ENCODE results near the gene CCDC82.

CCDC82 gene

GRCh38 chr11:96333191-96333719 lies 56.5 kb downstream of the CCDC82 start:
- peaks cover 25% of the 10 kb centered on the region for H3K4me1 ChIP-seq (ENCODE audit: low read length)
- peaks cover 15% of the 10 kb centered on the region for H3K36me3 ChIP-seq (replicated peaks; ENCODE audit: low read depth, low read length)
- H3K4me2 ChIP-seq (ENCODE audit: low read length) = no peak overlapping the region
- H3K9ac ChIP-seq (ENCODE audit: low read length) = no peak overlapping the region
- no peak for TF ChIP-seq EZH2phosphoT487 (IDR thresholded peaks at IDR 0.05; ENCODE audit: low read depth)
- no peak for TF ChIP-seq CTCF (IDR thresholded peaks at IDR 0.05; ENCODE audit: low read depth, low read length)
- peaks cover 63% of the 10 kb centered on the region for H3K79me2 ChIP-seq (ENCODE audit: low read length)
- H2AFZ ChIP-seq (ENCODE audit: low read depth, low read length) = no peak overlapping the region
- no peak overlapping the region for H3K27ac ChIP-seq (ENCODE audit: low read length)
- H4K20me1 ChIP-seq (ENCODE audit: insufficient read depth, low read length) = peaks cover 8% of the 10 kb centered on the region
- no peaks in the 10 kb centered on the region for H3K27me3 ChIP-seq (ENCODE audit: low read depth, low read length)
- H3K4me3 ChIP-seq (ENCODE audit: low read length) = no peak overlapping the region
- no peaks in the 10 kb centered on the region for H3K9me3 ChIP-seq (ENCODE audit: insufficient read depth, low read length)

- H3K4me2 ChIP-seq (ENCODE audit: low read length) = no peak overlapping the region
- no peak overlapping the region for H3K4me3 ChIP-seq (ENCODE audit: low read length)
- TF ChIP-seq CTCF (IDR thresholded peaks at IDR 0.05; ENCODE audit: low read depth, low read length) = no peak
- no peak for TF ChIP-seq EZH2phosphoT487 (IDR thresholded peaks at IDR 0.05; ENCODE audit: low read depth)
- peaks cover 54% of the 10 kb centered on the region for H3K79me2 ChIP-seq (ENCODE audit: low read length)
- peaks cover 16% of the 10 kb centered on the region for H3K4me1 ChIP-seq (ENCODE audit: low read length)
- H3K9me3 ChIP-seq (ENCODE audit: insufficient read depth, low read length) = no peaks in the 10 kb centered on the region
- no peaks in the 10 kb centered on the region for H3K27me3 ChIP-seq (ENCODE audit: low read depth, low read length)
- H2AFZ ChIP-seq (ENCODE audit: low read depth, low read length) = no peak overlapping the region
- H3K9ac ChIP-seq (ENCODE audit: low read length) = no peak overlapping the region
- H4K20me1 ChIP-seq (ENCODE audit: insufficient read depth, low read length) = no peaks in the 10 kb centered on the region
- no peak overlapping the region for H3K27ac ChIP-seq (ENCODE audit: low read length)
- peaks cover 15% of the 10 kb centered on the region for H3K36me3 ChIP-seq (replicated peaks; ENCODE audit: low read depth, low read length)
Measured at GRCh38 chr11:96332126-96332771, 57.5 kb downstream of the CCDC82 start.

- Histone ChIP-seq H3K27ac (ENCODE audit: low read length) (no peak overlapping the region), H2AFZ (ENCODE audit: low read depth, low read length) (no peak overlapping the region), H4K20me1 (ENCODE audit: insufficient read depth, low read length) (no peaks in the 10 kb centered on the region), H3K4me3 (ENCODE audit: low read length) (no peak overlapping the region), H3K9me3 (ENCODE audit: insufficient read depth, low read length) (no peaks in the 10 kb centered on the region), H3K36me3 (replicated peaks; ENCODE audit: low read depth, low read length) (peaks cover 15% of the 10 kb centered on the region), H3K4me1 (ENCODE audit: low read length) (peaks cover 14% of the 10 kb centered on the region), H3K4me2 (ENCODE audit: low read length) (no peak overlapping the region), H3K9ac (ENCODE audit: low read length) (no peak overlapping the region), H3K79me2 (ENCODE audit: low read length) (peaks cover 49% of the 10 kb centered on the region), H3K27me3 (ENCODE audit: low read depth, low read length) (no peaks in the 10 kb centered on the region)
- TF ChIP-seq EZH2phosphoT487 (IDR thresholded peaks at IDR 0.05; ENCODE audit: low read depth) = no peak
- no peak for TF ChIP-seq CTCF (IDR thresholded peaks at IDR 0.05; ENCODE audit: low read depth, low read length)
Measured at GRCh38 chr11:96331699-96332116, 58.0 kb downstream of the CCDC82 start.

- H3K36me3 ChIP-seq (replicated peaks; ENCODE audit: low read depth, low read length) = peaks cover 15% of the 10 kb centered on the region
- H3K27me3 ChIP-seq (ENCODE audit: low read depth, low read length) = no peaks in the 10 kb centered on the region
- H3K9me3 ChIP-seq (ENCODE audit: insufficient read depth, low read length) = no peaks in the 10 kb centered on the region
- no peak overlapping the region for H3K9ac ChIP-seq (ENCODE audit: low read length)
- no peak for TF ChIP-seq CTCF (IDR thresholded peaks at IDR 0.05; ENCODE audit: low read depth, low read length)
- no peak for TF ChIP-seq EZH2phosphoT487 (IDR thresholded peaks at IDR 0.05; ENCODE audit: low read depth)
- no peak overlapping the region for H3K4me2 ChIP-seq (ENCODE audit: low read length)
- H4K20me1 ChIP-seq (ENCODE audit: insufficient read depth, low read length) = no peaks in the 10 kb centered on the region; the same call in 1 of the 2 replicates
- peaks cover 40% of the 10 kb centered on the region for H3K79me2 ChIP-seq (ENCODE audit: low read length)
- H3K4me1 ChIP-seq (ENCODE audit: low read length) = peaks cover 10% of the 10 kb centered on the region
- H2AFZ ChIP-seq (ENCODE audit: low read depth, low read length) = no peak overlapping the region
- no peak overlapping the region for H3K4me3 ChIP-seq (ENCODE audit: low read length)
- no peak overlapping the region for H3K27ac ChIP-seq (ENCODE audit: low read length)
Measured at GRCh38 chr11:96330511-96330859, 59.2 kb downstream of the CCDC82 start.

Data from OCI-LY3 (cell line).